ENCODE results near the gene CHRM2.
A peak's percentile ranks its signal among the peaks of the same experiment; 100 is the strongest.
"Not testable (repeated sequence)": the region's sequence is repeated elsewhere in the genome, so short reads cannot be mapped to it uniquely, and the experiment has no call there.

CHRM2 gene

GRCh38 chr7:136868496-136869000 is at the start of gene CHRM2:
Gene CHRM2, plus strand, starts transcription at chr7:136868652. Its CDS starts 146,214 bp downstream, at chr7:137014866.
- DNase-seq, result no peak

DNA sequence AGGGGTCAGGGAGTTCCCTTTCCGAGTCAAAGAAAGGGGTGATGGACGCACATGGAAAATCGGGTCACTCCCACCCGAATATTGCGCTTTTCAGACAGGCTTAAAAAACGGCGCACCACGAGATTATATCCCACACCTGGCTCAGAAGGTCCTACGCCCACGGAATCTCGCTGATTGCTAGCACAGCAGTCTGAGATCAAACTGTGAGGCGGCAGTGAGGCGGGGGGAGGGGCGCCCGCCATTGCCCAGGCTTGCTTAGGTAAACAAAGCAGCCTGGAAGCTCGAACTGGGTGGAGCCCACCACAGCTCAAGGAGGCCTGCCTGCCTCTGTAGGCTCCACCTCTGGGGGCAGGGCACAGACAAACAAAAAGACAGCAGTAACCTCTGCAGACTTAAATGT is 37.1 kb upstream of the CHRM2 start:
- DNase-seq, result not testable (repeated sequence)

- no peak for DNase-seq
Observed at GRCh38 chr7:136845899-136846465, 22.5 kb upstream of the CHRM2 start.

GRCh38 chr7:136847858-136848257 is 20.6 kb upstream of the CHRM2 start:
- no peak for DNase-seq

DNA sequence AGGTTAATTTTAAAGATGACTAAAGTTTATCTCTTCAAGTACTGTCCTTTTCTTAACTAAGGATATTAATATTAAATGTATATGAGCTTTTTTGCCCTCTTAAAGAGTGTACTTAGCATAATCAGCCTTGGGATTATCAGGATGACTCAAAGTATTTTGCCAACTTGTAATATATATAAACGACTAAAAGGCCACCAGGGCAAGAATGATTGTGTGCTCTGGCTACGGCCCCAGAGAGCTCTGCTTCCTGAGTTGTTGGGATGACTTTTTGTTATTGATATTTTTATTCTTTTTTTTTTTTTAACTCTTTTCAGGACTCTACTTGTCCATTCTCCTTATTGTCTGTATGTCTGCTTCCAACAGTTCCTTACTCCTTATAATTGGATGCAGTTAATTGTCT is 14.8 kb upstream of the CHRM2 start:
- no peak for DNase-seq

GRCh38 chr7:136857573-136857972 is 10.9 kb upstream of the CHRM2 start:
- DNase-seq, result no peak

DNA sequence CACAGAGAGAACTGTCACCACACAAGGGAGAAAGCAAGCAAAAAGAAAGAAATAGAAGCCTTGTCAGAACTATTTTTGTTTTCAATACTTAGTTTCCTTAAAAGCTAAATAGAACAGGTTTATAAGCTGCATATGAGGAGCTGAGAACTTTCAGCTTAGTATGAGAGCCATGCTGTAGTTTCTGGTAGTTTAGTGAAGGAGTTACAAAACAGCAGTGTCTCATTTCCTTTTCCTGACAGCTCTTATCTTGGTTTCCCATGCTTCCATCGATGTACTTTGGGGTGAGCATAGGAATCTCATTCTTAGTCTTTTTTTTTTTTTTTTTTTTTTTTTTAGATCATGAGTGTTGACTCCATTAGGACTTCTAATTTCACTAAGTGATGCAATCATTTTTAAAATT is 8.6 kb upstream of the CHRM2 start:
- no peak for DNase-seq

- DNase-seq, result no peak
Observed at GRCh38 chr7:136865236-136865635, 3.2 kb upstream of the CHRM2 start.

- DNase-seq, result no peak
Observed at GRCh38 chr7:136865777-136866176, 2.7 kb upstream of the CHRM2 start.

DNA sequence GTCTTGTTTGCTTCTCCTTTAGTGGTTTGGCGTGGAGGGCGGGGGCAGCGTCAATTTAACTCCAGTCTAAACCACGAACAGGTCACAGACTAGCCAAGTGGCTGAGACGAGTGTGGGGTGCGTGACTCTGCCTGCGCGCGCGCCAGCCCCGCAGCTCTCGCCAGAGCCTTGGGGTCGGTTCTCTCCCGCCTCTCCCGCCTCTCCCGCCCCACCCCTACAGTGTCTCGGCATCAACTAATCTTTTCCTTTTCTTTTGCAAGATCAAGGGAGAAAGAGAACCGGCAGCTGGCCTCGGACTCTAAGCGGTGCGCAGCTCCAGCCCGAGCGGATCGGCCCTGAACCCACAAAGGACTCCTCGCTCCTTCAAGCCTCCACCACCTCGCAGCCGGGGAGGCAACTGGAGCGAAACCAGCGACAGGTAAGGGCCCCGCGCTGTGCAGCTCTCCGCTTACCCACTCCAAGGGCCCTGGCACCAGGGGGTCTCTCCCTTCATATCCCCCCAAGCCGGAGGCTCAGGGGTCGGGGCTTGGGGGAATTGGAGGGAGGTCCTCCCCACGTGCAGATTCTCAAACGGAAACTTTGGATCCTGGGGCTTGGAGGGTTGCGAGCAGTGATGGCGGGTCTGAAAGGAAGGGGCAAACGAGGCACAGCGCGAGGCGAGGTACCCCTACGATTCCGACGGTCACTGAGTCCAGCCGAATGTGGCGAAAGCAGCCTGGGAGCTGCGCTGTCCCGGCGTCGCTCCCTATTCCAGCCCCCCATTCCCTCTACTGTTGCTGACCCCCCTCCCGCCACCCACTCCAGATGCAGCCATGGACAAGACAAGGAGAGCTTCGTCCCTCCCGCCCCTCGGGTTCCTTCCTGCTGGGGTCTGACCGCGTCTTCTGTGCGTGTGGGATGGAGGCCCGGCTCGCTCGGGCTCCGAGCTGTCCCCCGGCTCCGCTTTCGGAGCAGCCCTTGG is 829 bp downstream of the CHRM2 start:
- DNase-seq, result no peak

DNA sequence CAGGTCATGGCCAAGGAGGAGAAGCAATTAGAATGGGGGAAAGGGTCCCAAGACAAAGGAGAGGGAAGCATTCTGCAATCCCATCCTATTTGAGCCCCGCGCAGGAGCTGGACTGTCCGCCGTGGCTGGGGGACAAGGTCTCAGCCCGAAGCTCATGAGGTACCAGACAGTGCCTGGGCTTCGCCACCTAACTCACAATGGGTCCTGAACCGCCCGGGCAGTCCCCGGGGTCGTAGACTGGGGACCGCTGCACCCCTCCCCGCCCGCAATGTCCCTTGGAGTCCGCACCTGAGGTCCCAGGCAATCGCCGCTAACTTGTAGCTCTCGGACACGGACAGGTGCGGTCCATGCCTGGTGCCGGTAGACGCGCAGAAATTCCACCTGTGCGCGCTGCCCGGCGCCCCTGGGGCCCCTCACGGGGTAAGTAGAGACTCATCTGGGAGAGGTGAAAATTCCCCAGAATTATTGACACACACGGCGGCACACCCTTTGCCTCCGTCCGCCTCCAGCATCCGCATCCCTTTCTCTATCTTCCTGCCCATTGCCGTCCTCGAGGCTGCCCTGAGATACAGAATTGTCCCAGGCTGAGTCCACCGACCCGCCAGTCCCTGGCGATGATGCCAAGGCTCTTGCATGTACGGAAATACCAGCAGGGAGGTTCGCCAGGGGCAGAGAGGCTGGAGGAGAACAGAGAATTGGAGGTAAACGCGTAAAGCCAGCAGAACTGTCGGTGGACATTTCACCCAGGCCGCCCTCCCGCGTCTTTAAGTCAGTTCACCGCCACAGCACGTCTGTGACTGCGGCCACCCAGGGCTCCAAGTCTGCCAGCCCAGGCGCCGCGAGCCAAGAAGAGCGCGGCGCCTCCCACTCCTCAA is 1.8 kb downstream of the CHRM2 start:
- DNase-seq, result no peak

DNA sequence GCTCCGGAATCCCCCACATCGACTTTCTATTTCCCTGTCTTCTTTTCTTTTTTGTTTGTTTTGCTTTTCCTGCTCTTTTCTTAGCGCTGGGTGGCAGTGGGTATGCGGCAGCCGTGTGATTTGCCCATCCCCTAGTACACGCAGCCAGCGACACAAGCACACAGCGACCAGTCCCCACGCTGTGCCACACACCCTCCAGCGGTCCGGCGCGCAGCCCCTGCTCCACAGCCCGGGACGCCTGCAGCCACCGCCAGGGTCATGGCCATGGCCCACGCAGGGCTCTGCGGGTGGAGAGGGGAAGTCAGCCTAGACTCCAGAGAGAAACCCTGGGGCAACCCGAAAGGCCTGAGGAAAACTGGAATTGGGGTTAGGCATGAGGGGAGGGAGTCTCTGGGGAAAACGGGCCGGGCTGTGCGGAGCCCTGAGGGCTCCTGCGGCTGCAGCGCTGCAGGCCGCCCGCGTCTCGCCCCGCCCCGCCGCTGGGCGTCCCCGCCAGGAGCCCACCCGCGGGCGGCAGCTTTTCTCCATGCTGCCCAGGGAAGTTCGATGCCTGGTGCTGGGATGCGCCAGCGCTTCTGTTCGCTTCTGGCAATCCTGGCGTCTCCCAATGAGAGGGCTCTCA is 2.5 kb downstream of the CHRM2 start:
- no peak for DNase-seq

DNA sequence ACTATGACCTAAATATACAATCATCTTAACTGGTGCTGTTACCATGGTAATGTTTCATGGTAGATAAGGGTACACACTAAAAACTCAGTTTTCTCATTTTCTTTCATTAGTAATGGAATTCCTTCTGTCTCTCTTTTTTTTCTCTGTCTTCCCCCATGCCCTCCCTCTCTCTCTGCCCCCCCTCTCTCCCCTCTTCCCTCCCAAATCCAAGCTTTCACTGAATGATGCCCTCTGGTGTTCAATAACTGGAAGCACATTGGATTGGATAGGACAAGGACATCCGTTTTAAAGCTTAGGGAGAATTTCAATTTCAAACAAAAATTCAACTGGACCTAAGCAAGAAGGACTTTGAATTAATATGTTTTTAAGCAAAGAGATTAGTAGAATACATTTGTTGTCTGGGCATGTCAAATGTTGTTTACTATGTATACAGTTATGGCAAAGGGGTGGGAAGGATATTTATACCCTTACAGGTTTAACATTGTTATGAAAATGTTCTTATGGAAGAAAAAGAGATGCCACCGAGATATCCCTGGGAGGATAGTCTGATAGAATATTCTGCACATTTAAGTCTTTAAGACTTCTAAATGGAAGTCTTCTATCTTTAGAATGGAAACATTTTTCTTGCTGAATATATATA is 6.1 kb downstream of the CHRM2 start:
- peak; percentile 33 for DNase-seq

DNA sequence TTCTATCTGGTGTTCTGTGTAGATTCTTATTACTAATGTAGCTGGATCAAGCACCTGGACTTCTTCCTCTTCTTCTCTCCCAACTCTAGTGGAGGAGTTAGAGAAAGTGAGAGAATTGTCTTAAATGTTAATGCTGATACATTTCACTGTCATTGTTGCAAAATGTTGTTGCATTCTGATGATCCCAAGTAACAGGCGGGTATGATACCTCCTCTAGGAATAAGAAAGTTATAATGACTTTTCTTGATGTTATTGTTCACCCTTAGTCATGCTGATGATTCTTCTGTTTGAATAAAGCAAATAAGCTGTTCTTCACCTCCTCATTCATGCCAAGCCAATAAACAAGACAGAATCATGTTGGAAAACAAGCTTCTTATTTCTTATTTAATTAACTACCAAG is 9.1 kb downstream of the CHRM2 start:
- DNase-seq, result no peak

GRCh38 chr7:136877990-136878389 is 9.5 kb downstream of the CHRM2 start:
- no peak for DNase-seq

DNA sequence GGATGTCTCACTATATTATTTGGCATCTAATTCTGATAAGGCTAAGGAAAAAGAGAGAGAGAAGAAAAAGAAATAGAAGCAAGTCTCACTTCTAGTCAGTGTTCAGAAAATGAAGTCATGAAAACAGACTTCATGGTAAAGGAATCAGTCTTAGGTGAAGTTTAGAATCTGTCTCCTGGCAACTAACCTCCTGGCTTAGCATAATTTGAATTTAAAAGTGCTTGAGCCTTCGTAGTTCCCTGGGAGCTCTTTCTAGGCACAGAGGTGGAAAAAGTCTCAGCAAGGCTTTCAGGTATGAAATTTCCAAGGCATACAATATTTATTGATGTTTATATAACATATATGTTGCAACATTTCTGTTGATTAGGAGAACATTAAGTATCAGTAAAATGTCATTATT is 10.4 kb downstream of the CHRM2 start:
- DNase-seq, result no peak

DNA sequence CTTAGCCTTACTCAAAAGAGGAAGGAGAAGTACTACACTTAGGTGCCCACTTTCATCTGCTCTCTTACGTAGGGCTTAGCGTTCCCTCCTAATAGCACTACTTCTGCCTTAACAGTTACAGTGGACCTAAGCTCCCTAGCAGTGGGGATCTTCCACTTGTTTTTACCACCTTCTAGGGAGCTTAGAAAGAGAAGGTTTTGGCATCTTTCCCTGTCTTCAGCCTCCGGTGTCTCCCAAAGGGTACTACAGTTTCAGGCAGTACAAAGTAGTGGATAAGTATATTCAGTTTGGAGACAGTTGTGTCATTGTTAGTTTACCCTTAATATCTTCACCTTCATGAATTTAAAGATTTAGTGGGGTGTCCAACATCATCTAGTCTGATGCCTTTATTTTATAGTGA is 14.6 kb downstream of the CHRM2 start:
- no peak for DNase-seq

- no peak for DNase-seq
Observed at GRCh38 chr7:136884492-136884891, 16.0 kb downstream of the CHRM2 start.

DNA sequence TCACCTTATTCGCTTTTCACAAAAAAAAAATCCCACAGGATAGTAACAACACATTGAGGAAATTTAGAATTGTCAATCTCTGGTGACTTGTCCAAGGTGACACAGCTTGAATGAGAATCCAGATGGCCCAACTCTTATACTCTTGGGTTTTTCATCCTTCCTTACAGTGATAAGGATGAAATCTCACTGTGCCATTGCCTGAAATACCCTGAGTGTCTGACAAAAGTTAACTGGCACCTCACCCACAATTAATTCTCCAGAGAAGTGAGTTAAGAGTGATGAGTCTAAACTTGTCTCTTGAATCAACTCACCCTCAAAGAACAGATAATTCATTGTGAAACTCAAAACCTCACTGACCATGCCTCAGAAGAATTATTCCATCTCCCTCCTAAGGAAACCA is 18.9 kb downstream of the CHRM2 start:
- no peak for DNase-seq

DNA sequence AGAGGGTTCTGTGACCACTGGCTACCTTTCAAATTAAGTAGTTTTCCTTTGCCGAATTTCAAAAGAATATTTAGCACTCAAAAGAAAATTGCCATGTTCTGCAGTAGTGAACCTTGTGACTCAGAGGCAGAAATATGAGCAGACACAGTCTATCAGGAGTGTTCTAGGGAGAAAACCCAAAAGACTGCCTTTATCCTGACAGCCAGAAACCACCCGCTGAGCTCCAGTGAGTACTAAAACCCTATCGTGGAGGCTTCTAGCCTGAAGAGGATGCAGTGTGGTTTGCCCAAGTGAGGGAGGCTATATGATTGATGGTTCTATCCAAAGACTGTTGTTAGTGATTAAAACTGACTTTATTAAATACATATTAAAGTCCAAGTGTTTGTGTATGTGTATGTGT is 21.9 kb downstream of the CHRM2 start:
- DNase-seq, result no peak

- DNase-seq, result no peak
Observed at GRCh38 chr7:136891850-136892249, 23.4 kb downstream of the CHRM2 start.

GRCh38 chr7:136894789-136895188 is 26.3 kb downstream of the CHRM2 start:
- no peak for DNase-seq

Data from COR-L47 (cell line).